WTC11 (cell line): ENCODE measurements around the gene KIAA1586.

Source experiments
- ATF3 ChIP-seq: sonication (generic); formaldehyde crosslinking; conservative IDR thresholded peaks from 2 replicates; pipeline ENCODE4 v1.8.1; 2022; ENCODE audit warnings: mild to moderate bottlenecking, missing genetic modification reagents
- CTCF ChIP-seq: fragments of 200-600 bp; IDR thresholded peaks from 2 replicates; pipeline ENCODE4 v1.8.0; 2022; ENCODE audit warnings: antibody characterized with exemption
- ZNF232 ChIP-seq: sonication (generic); formaldehyde crosslinking; IDR thresholded peaks from 2 replicates; pipeline ENCODE4 v1.8.0; 2022; ENCODE audit warnings: mild to moderate bottlenecking, missing genetic modification reagents

- no peak for TF ChIP-seq CTCF
- TF ChIP-seq ATF3 (CRISPR knock-in tag), result no peak
- TF ChIP-seq ZNF232 (CRISPR knock-in tag), result no peak
These were observed 20.5 kb upstream of the KIAA1586 start for GRCh38 chr6:57026001-57026400.
